CD4-positive, alpha-beta T cell treated with Interleukin-17A for 4 hours (primary cell): ENCODE results near the gene CLN5.
"Not testable (repeated sequence)": the region's sequence is repeated elsewhere in the genome, so short reads cannot be mapped to it uniquely, and the experiment has no call there.

Source experiments
- DNase-seq: peaks from one replicate; pipeline ENCODE4 v3.0.0-alpha.2; 2020; ENCODE audit warnings: mixed read lengths

The CLN5 gene

GRCh38 chr13:76976490-76976889 lies 15.4 kb upstream of the CLN5 start:
- no peak for DNase-seq

- DNase-seq = no peak
Measured at GRCh38 chr13:76976929-76977328, 15.0 kb upstream of the CLN5 start.

- DNase-seq = peak; percentile 93
Measured at GRCh38 chr13:76980075-76980718, 11.7 kb upstream of the CLN5 start.

DNA sequence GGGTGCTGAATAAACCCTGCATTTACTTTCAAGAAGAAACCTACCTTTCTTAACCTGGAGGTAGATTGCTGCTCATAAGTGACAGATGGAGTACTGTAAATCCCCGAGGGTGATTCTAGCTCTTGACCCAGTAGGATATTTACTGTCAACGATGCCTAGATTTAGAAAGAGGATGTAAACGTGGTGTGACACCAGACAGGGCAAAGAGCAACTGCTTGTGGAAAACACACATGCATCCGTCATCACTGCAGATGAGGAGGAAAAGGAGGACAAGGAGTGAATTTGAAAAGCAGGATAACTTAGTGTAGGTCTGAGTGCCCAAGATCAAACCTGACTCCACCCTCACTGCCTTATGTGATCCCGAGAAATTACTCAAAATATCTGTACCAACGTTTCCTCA lies 9.8 kb upstream of the CLN5 start:
- DNase-seq = no peak

- no peak for DNase-seq
Measured at GRCh38 chr13:76983676-76984075, 8.2 kb upstream of the CLN5 start.

DNA sequence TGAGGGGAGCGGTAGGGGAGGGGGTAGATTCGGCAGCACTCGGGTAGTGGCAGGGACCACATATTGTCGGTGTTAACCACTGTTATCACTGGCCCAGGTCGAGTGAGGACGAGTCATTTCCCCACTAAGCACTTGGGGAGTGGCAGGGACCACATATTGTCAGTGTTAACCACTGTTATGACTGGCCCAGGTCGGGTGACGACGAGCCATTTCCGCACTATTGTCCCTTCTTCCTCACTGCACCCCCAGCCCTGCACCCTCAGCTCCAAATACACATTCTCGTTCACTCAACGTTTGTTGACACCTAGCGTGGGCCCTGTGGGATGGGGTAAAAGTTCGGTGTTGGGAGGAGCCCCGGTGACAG lies 467 bp upstream of the CLN5 start:
- DNase-seq = peak; percentile 77

DNA sequence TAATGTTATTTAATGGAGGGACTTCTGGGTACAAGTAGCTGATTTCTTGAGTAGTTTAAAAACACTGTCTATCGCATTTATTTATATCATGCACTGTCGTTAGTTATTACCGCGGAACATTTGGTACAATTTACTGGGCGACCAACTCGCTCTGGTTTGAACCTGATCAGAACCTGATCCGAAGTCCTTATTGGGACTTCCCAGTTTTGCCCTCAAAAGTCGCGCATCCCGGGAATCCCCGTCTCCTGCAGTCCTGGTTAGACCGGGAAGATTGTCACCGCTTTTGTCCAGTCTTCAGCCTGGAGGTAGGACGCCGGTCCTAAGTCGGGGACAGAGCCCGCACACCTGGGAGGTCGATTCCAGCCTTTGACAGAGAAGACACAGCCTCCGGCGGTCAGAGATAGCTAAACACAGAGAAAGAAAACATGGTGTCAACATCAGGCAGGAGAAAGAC lies 694 bp downstream of the CLN5 start:
- peak; percentile 32 for DNase-seq

DNA sequence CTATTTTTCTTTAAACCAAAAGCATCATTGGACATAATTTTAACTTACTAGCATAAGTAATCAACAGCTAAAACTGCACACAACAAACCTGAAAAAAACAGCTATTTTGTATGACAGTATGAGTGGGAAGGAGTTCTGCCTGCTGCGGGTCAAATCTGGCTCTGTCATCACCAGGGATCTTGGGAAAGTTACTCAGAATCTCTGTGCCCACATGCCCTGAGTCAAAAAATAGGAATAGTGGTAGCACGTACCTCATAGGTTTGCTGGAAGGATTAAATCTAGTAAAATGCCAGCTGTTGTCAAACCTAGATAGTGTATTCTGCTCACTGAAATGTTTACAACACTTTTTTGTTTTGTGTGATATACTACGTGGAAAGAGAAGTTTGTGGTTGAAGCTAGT lies 1.1 kb downstream of the CLN5 start:
- no peak for DNase-seq

GRCh38 chr13:76993473-76993872 lies 1.6 kb downstream of the CLN5 start:
- DNase-seq = no peak

DNA sequence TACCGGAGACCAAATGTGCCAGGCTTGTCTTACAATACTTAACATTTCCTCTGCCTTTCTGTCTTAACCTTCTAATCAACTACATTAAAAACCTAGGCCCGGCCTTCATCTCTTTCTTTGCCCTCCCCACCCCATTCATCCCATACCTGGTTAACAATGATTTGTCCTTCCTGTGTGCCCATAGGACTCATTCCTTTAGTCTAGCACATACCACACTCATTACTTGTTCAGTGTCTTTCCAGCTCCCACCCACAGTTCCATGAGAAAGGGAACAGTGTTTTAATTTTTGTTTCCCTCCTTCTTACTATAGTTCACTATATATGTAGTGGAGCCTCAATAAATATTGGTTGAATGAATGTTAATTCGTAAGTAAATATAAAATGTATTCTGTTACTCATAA lies 2.4 kb downstream of the CLN5 start:
- no peak for DNase-seq

GRCh38 chr13:77000475-77000874 lies 8.6 kb downstream of the CLN5 start:
- no peak for DNase-seq

DNA sequence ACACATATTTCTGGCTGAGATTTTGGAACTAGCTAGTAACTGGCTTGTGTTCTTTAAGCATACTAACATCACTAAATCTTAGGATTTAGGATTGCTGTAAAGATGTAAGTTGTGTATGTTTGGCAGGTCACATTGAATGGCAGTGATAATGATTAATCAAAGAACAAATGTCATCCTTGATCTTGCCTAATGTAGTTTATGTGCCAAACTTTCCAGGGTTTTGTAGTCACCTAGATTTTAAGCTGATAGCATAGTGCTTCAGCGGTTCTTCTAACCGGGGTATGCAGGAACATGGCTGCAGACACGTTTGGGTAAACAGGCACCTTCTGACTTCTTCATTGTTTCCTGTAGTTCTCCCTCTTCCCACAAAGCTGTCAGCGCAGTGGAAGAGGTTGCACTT lies 9.7 kb downstream of the CLN5 start:
- no peak for DNase-seq

GRCh38 chr13:77001963-77002587 lies 10.2 kb downstream of the CLN5 start:
- DNase-seq = no peak

GRCh38 chr13:77002590-77003190 lies 10.8 kb downstream of the CLN5 start:
- DNase-seq = no peak

GRCh38 chr13:77008337-77008736 lies 16.5 kb downstream of the CLN5 start:
- not testable (repeated sequence) for DNase-seq

DNA sequence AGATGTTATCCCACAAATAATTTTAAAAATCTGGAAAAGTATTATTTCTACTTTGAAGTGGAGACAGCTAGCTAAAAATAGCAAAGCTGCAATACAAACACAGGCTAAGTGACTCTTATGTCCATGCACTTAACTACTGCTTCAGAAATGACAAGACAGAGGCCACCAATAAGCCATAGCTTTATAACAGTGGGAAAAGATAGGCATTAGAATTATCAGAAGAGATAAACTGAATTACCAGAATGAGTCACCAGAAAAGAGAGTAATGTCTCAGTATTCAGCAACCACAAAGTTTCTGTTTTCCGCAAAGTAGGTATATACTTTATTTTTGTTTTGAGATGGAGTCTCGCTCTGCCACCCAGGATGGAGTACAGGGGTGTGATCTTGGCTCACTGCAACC lies 17.1 kb downstream of the CLN5 start:
- no peak for DNase-seq

GRCh38 chr13:77009719-77010118 lies 17.8 kb downstream of the CLN5 start:
- not testable (repeated sequence) for DNase-seq

GRCh38 chr13:77013853-77014542 lies 22.1 kb downstream of the CLN5 start:
- no peak for DNase-seq

GRCh38 chr13:77014906-77015685 lies 23.2 kb downstream of the CLN5 start:
- no peak for DNase-seq

DNA sequence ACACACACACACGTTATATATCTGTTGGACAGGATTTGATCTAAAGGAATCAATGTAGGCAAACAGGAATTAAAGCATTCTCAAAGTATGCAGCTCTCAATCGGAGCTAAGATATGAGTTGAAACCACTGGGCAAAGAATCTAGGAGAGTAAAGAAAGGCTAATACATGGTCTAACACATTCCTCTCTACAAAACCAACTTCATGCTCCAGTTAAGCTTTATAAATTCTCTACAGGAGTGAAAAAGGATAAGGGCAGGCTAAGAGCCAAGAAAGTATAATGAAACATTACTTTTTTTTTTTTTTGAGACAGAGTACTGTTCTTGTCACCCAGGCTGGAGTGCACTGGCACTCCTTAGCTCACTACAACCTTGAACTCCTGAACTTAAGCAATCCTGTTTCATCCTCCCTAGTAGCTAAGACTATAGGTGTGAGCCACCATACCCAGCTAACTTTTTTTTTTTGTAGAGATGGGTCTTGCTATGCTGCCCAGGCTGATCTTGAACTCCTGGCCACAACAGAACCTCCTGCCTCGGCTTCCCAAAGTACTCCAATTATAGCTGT lies 24.5 kb downstream of the CLN5 start:
- no peak for DNase-seq

DNA sequence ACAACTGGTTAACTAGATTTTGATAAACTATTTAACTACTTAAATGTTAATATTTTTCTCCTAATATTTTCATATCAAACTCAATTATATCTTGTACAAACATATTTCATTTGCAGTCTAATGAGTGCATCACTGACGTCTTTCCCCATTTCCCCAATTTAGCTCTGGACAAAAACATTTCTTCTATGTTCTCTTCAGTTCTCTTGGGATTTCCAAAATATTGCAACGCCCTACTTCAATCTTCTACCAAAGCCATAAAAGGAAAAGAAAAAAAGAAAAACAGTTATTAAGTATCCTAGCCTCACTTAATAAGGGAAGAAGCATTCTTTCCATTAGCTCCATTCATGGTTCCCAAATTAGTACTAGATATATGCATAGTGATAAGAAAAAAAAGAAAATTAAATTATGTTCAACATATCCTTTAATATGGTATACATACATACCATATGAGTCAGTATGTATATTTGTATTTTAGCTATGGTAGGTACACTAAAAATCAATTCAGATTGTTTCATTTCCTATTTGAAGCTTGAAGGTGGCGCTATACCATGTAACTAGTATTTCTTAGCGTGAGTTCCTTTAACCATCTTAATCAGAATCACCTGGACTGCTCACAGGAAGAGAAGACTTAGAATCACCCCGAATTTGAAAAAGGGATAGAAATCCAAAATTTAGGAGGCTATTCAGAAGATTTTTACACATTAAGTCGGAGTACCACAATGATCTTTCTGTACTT lies 25.2 kb downstream of the CLN5 start:
- DNase-seq = no peak

GRCh38 chr13:77019756-77020155 lies 27.9 kb downstream of the CLN5 start:
- DNase-seq = no peak
